NCI-H1694 treated with DMSO at 0.1 percent for 48 hours (cell line): ENCODE results near the gene CMTM6.
"Not testable (repeated sequence)": the region's sequence is repeated elsewhere in the genome, so short reads cannot be mapped to it uniquely, and the experiment has no call there.

Experiments used
- DNase-seq: peaks from one replicate; lab custom pipeline; 2025; lab: John Stamatoyannopoulos, UW

Gene CMTM6

GRCh38 chr3:32466808-32467207 lies 35.8 kb downstream of the CMTM6 start:
- DNase-seq: not testable (repeated sequence)

DNA sequence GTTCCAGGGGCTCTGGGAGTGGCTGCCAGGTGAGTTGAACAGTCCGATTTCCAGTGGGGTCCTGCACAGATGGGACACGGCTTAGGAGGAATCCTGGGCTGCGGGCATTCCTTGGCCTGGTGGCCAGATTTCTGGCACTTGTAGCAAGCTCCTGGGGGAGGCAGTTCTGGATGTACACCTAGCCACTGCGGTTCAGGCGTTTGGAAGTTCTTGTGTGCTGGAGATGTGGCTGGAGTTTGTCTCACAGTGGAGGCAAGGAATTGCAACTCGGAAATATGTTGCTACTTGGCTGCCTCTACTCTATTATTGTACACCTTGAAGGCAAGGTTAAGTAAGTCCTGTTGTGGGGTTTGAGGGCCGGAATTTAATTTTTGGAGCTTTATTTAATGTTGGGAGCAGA lies 37.9 kb downstream of the CMTM6 start:
- not testable (repeated sequence) for DNase-seq

DNA sequence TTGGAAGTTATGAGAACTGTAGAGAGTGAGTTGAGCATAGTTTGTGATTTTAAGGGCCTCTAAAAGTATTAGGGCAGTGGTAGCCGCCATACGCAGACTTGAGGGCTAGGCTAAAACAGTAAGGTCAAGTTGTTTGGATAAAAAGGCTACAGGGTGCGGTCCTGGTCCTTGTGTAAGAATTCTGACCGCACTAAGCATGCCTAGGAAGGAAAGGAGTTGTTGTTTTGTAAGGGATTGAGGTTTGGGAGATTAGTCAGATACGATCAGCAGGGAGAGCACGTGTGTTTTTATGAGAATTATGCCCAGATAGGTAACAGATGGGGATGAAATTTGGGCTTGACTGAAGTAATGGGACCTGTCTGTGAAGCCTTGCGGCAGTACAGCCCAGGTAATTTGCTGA lies 39.2 kb downstream of the CMTM6 start:
- DNase-seq: not testable (repeated sequence)

- DNase-seq: not testable (repeated sequence)
These were observed 40.3 kb downstream of the CMTM6 start for GRCh38 chr3:32462191-32462986.

GRCh38 chr3:32460817-32461496 lies 41.7 kb downstream of the CMTM6 start:
- DNase-seq: not testable (repeated sequence)

GRCh38 chr3:32460031-32460749 lies 42.5 kb downstream of the CMTM6 start:
- no peak for DNase-seq

DNA sequence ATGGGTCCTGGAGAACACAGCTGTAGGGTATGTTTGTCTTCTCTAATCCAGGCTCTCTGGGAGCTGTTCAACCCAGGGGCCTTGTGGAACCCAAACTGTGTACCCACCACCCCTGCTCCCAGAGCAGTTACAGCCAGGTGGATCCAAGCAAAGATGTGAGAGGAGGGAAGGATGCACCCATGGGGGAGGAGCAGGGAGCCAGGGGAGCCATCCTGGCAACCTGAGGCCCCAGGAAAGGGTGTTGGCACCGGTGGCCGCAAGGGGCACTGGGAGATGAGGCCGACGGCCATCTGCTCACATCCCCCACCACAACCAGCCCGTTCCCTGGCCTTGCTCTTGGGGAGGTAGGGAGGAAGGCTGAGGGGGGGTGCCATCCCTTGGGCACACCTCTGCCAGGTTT lies 43.2 kb downstream of the CMTM6 start:
- DNase-seq: no peak

DNA sequence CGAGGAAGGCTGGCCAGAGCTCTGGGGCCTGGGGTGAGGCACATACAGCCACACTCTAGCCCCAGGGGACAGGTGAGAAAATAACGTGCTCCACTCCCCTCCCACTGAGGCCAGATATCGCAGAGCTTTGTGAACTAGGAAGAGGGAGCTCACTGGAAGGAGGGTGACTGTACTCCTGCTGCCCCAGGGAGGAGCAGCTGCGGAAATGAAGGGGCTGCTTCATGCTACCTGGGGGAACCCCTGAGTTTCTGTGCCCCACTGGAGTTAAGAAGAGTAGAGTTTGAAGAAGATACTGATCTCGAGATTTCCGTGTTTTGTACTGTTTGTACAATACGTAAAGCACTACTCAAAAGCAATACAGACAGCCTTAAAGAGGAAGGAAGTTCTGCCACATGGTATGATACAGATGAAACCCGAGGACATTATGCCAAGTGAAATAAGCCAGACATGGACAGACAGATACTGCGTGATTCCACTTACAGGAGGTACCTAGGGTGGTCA lies 44.6 kb downstream of the CMTM6 start:
- DNase-seq: no peak

- DNase-seq: no peak
These were observed 46.1 kb downstream of the CMTM6 start for GRCh38 chr3:32456429-32457130.

- DNase-seq: no peak
These were observed 46.8 kb downstream of the CMTM6 start for GRCh38 chr3:32455609-32456428.

DNA sequence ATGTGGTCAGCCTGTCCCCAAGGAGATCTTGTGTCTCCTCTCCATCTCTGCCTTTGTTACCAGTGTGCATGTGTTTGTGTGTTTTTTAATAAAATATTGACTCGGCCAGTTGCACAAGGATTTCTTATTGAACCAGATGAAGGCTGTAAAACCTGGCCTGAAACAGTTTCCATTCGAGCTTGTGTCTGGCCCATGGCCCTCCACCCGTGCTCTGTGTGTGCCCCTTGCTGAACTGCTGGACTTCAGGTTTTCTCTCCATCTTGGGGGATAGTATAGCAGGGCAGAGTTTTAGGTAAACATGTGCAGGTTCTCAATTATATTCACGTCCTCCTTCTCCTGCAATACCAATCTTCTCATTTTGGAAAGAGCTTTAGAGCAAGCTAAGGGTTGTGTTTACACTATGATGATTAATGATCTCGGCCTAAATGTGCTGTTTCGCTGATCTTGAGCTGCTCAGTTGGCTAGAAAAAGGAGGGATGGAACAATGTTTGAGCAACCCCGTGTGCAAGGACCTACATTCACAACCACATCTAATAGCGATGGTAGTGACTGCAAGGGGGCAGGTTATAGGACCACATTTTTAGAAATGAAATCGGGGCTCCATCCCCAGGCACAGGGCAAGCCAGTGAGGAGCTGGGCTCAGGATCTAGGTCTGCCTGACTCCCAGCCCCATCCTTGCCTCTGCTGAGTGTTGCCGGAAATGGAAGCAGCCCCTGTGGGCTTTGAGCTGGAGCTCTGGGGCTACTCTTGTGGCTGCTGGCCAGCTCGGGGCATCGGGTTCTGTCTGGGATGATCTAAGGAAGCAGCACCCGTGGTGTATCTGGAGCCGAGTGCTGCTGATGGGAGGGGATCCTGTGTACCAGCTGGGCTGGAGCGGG lies 47.7 kb downstream of the CMTM6 start:
- DNase-seq: no peak

DNA sequence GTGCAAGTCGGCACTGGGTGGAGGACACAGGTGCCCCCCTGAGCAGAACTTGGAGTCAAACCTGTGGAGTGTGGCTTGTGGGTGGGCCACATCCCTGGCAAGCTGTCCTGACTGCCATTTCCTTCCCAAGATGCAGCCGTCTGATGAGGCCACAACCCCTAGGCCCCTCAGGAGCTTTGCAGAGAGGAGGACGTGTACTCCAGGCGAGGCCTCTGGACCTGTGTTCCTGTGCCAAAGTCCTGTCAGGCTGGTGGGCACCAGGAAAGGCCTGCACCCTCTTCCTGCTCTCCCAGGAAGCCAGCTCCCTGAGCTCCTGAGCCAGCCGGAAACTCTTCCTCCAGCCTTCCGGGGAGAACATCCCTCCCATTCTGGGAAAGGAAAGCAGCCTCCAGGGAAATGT lies 48.5 kb downstream of the CMTM6 start:
- DNase-seq: no peak

- no peak for DNase-seq
These were observed 49.3 kb downstream of the CMTM6 start for GRCh38 chr3:32453346-32453745.

DNA sequence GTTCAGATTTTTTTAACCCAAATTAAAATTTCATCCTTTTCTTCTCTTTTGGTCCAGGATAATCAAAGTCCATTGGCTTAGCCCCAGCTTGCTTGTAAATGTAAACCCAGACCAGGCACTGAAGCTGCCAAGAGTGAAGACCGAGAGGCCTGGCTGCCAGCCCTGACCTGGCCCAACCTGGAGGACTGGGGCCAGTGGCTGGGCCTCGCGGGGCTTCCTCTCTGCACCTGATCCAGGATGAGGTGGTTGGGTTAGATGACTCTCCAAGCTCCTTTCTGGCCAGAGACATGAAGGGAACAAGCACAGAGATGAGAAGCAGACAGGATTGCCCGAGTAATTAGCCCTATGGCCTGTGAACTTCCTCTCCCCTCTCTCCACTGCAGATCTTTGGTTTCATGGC lies 50.6 kb downstream of the CMTM6 start:
- DNase-seq: no peak

GRCh38 chr3:32450992-32451659 lies 51.5 kb downstream of the CMTM6 start:
- DNase-seq: no peak

DNA sequence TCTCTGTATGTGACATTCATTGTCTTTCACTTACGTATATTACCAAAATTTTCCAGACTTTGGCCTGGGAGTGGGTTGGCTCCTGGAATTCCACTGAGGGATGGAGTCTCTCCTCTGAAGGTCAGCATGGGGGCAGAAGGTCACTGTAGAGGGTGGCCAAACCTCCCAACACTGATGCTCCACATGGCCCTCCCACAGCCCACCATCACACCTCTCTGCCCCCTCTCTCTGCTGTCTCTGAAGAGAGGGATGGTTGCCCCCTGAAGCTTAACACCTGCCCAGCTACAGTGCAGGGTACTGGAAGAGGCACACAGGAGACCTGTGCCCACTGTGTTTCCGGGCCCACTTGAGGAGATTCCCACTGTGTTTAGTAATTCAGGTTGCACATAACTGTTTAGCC lies 52.2 kb downstream of the CMTM6 start:
- DNase-seq: no peak

- no peak for DNase-seq
These were observed 53.0 kb downstream of the CMTM6 start for GRCh38 chr3:32449691-32450090.

DNA sequence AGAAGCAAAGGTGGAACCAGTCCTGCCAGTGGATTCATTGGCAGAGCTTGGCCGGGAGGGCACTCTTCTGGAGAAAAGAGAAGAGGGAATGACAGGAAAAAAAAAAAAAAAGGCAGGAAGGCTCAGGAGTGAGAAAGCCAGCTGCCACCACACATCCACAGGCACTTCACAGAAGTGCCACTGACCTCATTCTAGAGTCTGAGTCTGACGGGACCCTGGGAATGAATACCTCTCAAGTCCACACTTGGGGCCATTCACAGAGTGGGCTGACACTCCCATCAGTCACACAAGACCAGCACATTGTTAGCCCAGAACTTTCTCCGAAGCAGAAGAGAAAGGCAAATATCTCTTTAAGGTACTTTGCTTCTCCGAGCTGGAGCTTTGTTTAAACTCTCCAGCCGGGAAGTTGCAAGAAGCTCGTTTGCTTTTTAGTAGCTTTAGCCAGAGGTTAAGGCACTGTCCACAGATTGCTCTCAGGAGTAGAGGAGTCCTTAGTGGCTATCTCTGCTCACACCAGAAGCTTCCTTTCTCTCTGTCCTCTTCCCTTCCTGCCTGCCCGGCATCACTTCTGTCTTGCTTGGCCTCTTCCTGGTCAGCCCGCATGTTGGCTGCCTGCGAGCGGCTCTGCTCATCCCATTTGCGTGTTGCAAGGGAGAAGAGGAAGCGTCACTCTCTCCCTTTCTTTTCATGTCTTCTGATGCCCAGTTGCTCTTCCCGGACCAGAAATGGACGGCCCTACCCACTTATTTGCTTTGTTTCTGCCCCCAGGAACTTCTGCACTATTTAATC lies 53.8 kb downstream of the CMTM6 start:
- no peak for DNase-seq
